Fibroblast of lung (primary cell): ENCODE results near the gene DPP4.

Source experiments
- EZH2 ChIP-seq: IDR thresholded peaks from 2 replicates; pipeline ENCODE4 v1.5.1; 2012; ENCODE audit warnings: low read length, control low read depth, mild to moderate bottlenecking; ENCODE audit errors: missing control alignments
- TF ChIP-seq, protein P1 (sequence below), 2 donors: IDR thresholded peaks in 1 of 2; conservative IDR thresholded peaks in 1 of 2; 1 replicate in 1 of 2; 2 replicates in 1 of 2; pipeline ENCODE4 v1.5.1; 2011 to 2012; ENCODE audit warnings: low read length in 2 of 2, control low read depth in 1 of 2, inconsistent platforms in 1 of 2, low read depth in 1 of 2, mild to moderate bottlenecking in 1 of 2

DNA sequence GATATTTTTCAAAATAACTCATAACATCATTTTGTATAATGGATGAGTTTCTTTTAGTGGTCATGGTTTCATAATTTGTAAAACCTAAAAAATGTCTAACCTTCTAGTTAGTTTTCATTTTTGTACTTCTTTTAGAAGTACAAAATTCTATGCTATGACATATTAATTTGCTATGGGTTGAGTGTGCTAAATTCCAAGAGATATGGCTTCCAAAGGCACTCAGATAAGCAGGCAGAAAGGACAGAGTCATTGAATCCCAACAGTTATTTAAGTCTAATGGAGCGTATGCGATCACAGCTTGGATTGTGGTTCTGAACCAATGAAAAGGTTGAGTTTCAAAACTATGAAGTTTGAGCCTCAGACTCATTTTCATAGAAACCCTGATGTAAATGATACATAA is 41.1 kb upstream of the DPP4 start:
- TF ChIP-seq, protein P1, sequence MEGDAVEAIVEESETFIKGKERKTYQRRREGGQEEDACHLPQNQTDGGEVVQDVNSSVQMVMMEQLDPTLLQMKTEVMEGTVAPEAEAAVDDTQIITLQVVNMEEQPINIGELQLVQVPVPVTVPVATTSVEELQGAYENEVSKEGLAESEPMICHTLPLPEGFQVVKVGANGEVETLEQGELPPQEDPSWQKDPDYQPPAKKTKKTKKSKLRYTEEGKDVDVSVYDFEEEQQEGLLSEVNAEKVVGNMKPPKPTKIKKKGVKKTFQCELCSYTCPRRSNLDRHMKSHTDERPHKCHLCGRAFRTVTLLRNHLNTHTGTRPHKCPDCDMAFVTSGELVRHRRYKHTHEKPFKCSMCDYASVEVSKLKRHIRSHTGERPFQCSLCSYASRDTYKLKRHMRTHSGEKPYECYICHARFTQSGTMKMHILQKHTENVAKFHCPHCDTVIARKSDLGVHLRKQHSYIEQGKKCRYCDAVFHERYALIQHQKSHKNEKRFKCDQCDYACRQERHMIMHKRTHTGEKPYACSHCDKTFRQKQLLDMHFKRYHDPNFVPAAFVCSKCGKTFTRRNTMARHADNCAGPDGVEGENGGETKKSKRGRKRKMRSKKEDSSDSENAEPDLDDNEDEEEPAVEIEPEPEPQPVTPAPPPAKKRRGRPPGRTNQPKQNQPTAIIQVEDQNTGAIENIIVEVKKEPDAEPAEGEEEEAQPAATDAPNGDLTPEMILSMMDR (conservative IDR thresholded peaks at IDR 0.05 in 1 of 2, IDR thresholded peaks at IDR 0.05 in 1 of 2; ENCODE audit: low read depth in 1 of 2, low read length in 2 of 2) = no peak
- no peak for TF ChIP-seq EZH2
